Hematopoietic multipotent progenitor cell treated with erythropoietin and hydrocortisone succinate and interleukin-3 and kit ligand, for 15 days (in vitro differentiated cells): ENCODE results near the gene OR2F2.

Source experiments
- DNase-seq: peaks from one replicate; pipeline ENCODE4 v3.0.0-alpha.2; 2015; ENCODE audit warnings: low spot score

The OR2F2 gene

GRCh38 chr7:143979359-143979758, 44.3 kb downstream of the OR2F2 start:
- DNase-seq, result no peak

GRCh38 chr7:143979998-143980397, 45.0 kb downstream of the OR2F2 start:
- no peak for DNase-seq

GRCh38 chr7:143980746-143981510, 45.9 kb downstream of the OR2F2 start:
- no peak for DNase-seq

GRCh38 chr7:143983960-143984359, 48.9 kb downstream of the OR2F2 start:
- DNase-seq, result no peak
